NCI-H82 (cell line): Measurements from ENCODE around the gene IMPDH2.

ENCODE experiments used
- DNase-seq: peaks from one replicate; lab custom pipeline; 2025; lab: John Stamatoyannopoulos, UW

The IMPDH2 gene

GRCh38 chr3:49005998-49006397 is 23.2 kb downstream of the IMPDH2 start:
- no peak for DNase-seq

DNA sequence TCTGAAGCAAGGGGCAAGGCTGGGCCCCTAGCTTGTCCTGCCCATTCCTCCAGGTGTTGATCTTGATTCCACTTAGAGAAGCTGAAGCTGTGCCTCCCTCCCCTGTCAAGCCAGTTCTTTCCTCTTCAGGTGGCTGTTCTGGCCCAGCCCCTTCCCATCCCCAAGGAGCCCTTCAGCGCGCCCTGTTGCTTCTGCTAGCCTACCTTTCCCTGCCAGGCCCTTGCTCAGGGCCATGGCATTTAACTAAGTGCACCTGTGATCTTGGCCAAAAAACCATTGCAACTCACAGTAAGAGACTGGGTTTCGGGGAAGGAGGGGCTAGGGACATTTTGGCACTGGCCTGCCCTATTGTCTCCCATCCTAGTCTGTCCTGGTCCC is 23.9 kb downstream of the IMPDH2 start:
- no peak for DNase-seq

GRCh38 chr3:49004352-49005302 is 24.6 kb downstream of the IMPDH2 start:
- DNase-seq = peak; percentile 21

GRCh38 chr3:49001155-49001554 is 28.0 kb downstream of the IMPDH2 start:
- DNase-seq = no peak

DNA sequence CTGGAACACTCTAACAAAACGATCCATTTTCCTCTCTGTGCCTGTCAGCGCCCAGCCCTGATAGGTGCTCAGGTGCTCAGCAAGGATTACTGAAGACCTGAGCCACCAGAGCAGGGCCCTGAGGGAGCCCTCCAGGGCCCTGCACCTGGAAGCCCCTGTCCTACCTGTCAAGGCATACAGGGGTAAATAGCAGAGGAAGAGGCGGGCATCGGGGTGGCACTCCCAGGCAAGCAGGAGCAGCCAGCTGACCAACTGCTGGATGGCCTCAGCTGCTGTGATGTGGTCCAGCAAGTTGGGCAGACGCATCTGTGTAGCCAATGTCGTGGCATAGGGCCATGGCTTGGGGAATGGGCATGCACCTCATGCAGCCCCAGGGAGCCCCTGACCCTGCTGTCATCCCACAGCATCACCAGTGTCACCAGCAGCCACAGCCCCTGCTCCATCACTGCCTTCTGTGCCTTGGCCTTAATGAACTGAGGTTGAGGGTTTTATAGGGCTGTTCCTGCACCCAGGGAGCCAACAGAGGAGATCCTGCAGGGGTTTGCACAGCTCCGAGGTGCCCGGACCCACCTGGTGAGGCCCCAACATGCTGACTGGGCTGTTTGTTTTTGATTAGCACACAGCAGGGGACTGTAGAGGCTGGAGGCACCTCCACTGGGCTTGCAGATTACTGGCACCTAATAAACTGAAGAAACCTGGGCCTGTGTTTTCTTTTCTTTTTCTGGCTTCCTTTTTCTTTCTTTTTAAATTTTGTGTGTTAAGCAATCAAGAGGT is 29.9 kb downstream of the IMPDH2 start:
- no peak for DNase-seq

- DNase-seq = peak; percentile 13
Observed at GRCh38 chr3:48997714-48998637, 31.2 kb downstream of the IMPDH2 start.

- no peak for DNase-seq
Observed at GRCh38 chr3:48997102-48997635, 32.0 kb downstream of the IMPDH2 start.

- DNase-seq = no peak
Observed at GRCh38 chr3:48996640-48997039, 32.6 kb downstream of the IMPDH2 start.

- no peak for DNase-seq
Observed at GRCh38 chr3:48993834-48994233, 35.4 kb downstream of the IMPDH2 start.

DNA sequence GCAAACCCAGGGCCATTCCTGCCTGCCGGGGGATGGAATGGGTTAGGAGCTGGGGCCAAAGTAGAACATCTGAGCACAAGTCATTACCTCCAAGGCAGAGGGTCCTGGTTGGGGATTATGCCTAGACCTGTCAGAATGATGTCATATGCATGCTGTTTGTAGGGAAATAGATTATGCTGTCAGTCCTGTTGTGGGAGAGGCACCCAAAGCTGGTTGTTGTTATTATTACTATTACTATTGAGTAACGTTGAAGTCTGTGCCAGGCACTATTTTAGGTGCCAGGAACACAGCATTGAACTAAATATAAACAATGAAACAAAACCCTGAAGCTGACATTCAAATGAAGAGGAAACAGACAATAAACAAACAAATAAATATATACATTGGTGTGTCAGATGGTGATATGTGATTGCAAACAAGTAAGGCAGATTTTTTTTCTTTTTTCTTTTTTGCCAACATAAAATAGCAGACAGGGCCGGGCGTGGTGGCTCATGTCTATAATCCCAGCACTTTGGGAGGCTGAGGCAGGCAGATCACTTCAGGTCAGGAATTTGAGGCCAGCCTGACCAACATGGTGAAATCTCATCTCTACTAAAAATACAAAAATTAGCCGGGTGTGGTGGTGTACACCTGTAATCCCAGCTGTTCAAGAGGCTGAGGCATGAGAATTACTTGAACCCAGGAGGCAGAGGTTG is 37.2 kb downstream of the IMPDH2 start:
- DNase-seq = no peak

DNA sequence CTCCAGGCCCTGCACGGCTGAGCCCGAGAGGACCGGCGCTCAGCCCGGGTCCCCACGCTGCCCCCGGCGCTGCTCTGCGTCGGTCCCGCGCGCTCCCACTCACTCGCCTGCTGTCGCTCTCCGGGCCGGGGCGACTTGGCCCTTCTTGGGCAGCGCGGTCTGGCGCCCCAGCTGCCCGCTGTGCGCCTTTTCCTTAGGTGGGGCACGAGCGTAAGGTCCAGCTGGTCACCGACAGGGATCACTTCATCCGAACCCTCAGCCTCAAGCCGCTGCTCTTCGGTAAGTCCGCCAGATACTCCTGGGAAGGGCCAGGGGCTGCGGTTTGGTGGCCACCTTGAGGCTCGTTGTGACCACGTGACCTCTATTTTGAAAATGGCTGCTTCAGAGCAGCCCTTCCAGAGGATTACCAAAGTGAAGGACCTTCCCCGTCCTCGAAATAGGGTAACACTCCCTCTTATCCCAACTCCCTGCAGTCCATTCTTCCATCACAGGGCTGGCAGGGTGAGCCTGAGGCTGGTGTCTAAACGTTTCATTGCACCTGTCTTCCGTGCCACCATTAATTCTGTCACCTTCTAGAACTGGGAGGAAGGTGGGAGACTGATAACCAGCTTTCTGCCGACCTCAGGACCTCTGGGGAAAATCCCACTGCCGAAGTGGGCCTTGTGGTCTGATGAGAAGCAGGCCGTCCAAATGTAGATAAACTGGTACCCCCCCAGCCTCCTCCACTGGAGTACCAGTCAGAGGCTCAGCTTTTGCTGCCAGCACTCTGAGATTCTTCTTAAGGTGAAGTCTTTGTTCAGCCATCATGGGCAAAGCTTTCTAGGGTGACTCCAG is 38.3 kb downstream of the IMPDH2 start:
- DNase-seq = peak; percentile 40

- DNase-seq = peak; percentile 71
Observed at GRCh38 chr3:48989796-48990635, 39.2 kb downstream of the IMPDH2 start, which contains the start of gene P4HTM. P4HTM (plus strand) TSS chr3:48990241; CDS start chr3:48990257, 16 bp downstream.

- DNase-seq = no peak
Observed at GRCh38 chr3:48989126-48989795, 39.9 kb downstream of the IMPDH2 start.

GRCh38 chr3:48985831-48986376 is 43.3 kb downstream of the IMPDH2 start:
- no peak for DNase-seq

GRCh38 chr3:48984663-48985062 is 44.5 kb downstream of the IMPDH2 start:
- DNase-seq = no peak

DNA sequence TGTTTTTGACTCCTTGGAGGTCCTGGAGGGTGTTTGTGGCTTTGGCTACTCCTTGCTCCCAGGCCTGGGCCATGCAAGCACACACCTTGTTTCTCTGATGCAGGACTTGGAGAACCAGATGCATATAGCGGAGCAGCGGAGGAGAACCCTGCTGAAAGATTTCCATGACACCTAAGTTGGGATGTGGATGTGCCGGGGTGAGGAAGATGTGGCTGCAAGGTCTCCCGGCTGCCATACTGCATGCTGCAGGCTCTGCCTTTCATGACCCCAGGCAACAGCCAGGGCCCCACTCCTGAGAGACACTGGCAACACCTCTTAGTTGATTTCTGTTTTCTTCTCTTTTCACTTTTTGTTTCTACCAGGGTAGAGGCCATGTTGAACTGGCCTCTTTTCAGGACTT is 46.1 kb downstream of the IMPDH2 start:
- no peak for DNase-seq

DNA sequence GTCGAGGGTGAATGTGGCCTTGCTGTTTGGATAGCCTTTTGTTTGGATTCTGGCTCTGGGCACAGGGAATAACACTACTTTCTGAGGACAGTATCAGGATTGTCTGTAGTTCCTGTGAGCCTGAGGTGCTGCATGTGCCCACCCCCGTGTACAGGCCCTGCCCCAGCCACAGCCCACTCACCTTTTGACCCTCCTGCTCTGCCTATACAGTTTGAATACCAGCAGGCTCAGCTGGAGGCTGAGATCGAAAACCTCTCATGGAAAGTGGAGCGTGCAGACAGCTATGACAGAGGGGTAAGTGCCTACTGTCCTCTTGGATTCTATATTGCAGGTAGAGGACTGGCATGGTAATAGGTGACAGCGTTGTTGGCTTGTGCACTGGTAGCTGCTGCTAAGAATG is 46.5 kb downstream of the IMPDH2 start:
- DNase-seq = no peak

DNA sequence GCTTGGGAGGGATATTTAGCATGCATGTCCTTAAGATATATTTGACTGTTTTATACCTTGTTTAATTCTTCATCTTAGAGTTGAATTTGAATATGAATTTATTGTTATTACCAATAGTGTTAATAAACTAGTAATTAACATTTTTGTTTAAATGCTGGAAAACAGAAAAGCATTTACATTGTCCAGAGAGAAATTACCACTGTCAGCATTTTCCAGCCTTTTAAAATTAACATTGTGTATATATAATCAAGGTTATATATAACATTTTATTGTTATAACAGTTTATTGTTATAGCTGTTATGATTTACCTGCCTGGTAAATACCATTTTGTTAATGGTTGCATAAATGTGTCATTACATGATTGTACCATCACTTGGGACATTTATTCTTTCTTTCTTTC is 47.2 kb downstream of the IMPDH2 start:
- no peak for DNase-seq
